ENCODE measurements around the gene LIX1. TPM values are rescaled to one million over a fixed set of nuclear protein-coding genes. Genes with fewer than 3 reads are reported as not detected.
"Not testable (repeated sequence)": the region's sequence is repeated elsewhere in the genome, so short reads cannot be mapped to it uniquely, and the experiment has no call there.

The LIX1 gene
- not detected in 2 replicates for total RNA-seq (2022)
- percentile 5 among the genes with signal in this experiment for Bru-seq, nascent RNA
- BruChase-seq, experiment 1, labeled RNA remaining after a 6-hour chase: not detected
- percentile 2 among the genes with signal in this experiment for BruChase-seq, experiment 2, labeled RNA remaining after a 2-hour chase
- long read RNA-seq: 0 reads

GRCh38 chr5:97142521-97143254 lies at the start of gene LIX1:
Gene LIX1 (minus strand): TSS chr5:97142611. CDS start chr5:97142576, 35 bp downstream.
- Mint-ChIP-seq H3K4me1 (ENCODE audit: insufficient read depth, unreplicated experiment) (no peaks in the 10 kb centered on the region), H3K27ac (ENCODE audit: low read depth, unreplicated experiment) (no peak within 1 kb of the TSS), H3K27me3 (ENCODE audit: insufficient read depth, unreplicated experiment) (peaks cover 37% of the 10 kb centered on the region), H3K36me3 (ENCODE audit: insufficient read depth, unreplicated experiment) (no peaks in the 10 kb centered on the region), H3K9me3 (ENCODE audit: unreplicated experiment) (no peaks in the 10 kb centered on the region), H3K4me3 (ENCODE audit: unreplicated experiment) (no peak within 1 kb of the TSS)
- TF ChIP-seq CTCF (IDR thresholded peaks at IDR 0.05; ENCODE audit: unreplicated experiment): peak; percentile 52
- CTCF ChIA-PET: interaction anchor here (0.5 to 4.3 kb wide), 35 partner anchors 10 to 528 kb away, joined by 3 to 31 read pairs (median 4); no protein-coding TSS in a partner anchor
- POLR2A ChIA-PET: interaction anchor here (0.6 to 0.8 kb wide), 5 partner anchors 8 to 362 kb away, joined by 3 to 4 read pairs (median 3); no protein-coding TSS in a partner anchor
- no TSS peak for BruUV-seq (replicated peaks)
- peak; percentile 55 for DNase-seq (ENCODE audit: unreplicated experiment)
- intact Hi-C loops (cut with micrococcal nuclease): loop anchor here (1.0 kb wide), 2 partner anchors 145 to 273 kb away; no protein-coding TSS in a partner anchor

- no peak for DNase-seq (ENCODE audit: unreplicated experiment)
- no TSS peak for BruUV-seq (replicated peaks)
- Mint-ChIP-seq H3K9me3 (ENCODE audit: unreplicated experiment) (peaks cover 13% of the 10 kb centered on the region), H3K27me3 (ENCODE audit: insufficient read depth, unreplicated experiment) (no peaks in the 10 kb centered on the region), H3K4me1 (ENCODE audit: insufficient read depth, unreplicated experiment) (peaks cover 22% of the 10 kb centered on the region), H3K4me3 (ENCODE audit: unreplicated experiment) (no peak overlapping the region), H3K36me3 (ENCODE audit: insufficient read depth, unreplicated experiment) (no peaks in the 10 kb centered on the region), H3K27ac (ENCODE audit: low read depth, unreplicated experiment) (no peak overlapping the region)
- ChIA-PET CTCF (interaction anchor here (0.6 to 1.3 kb wide), 6 partner anchors 8 to 1578 kb away, joined by 3 to 4 read pairs (median 3); partner anchors contain the start of gene RIOK2), POLR2A (interaction anchor here (0.6 to 3.4 kb wide), 4 partner anchors 9 to 1662 kb away, joined by 3 to 14 read pairs (median 3); partner anchors contain the start of gene RIOK2)
- TF ChIP-seq CTCF (IDR thresholded peaks at IDR 0.05; ENCODE audit: unreplicated experiment): no peak
- intact Hi-C loops (cut with micrococcal nuclease): no loop called here
These were observed 49.5 kb upstream of the LIX1 start for GRCh38 chr5:97191893-97192292.

GRCh38 chr5:97189523-97189922 lies 47.1 kb upstream of the LIX1 start:
- H3K4me3 Mint-ChIP-seq (ENCODE audit: unreplicated experiment); H3K27ac Mint-ChIP-seq (ENCODE audit: low read depth, unreplicated experiment); DNase-seq (ENCODE audit: unreplicated experiment); H3K27me3 Mint-ChIP-seq (ENCODE audit: insufficient read depth, unreplicated experiment); POLR2A ChIA-PET; CTCF ChIA-PET; BruUV-seq (replicated peaks); H3K36me3 Mint-ChIP-seq (ENCODE audit: insufficient read depth, unreplicated experiment): not testable (repeated sequence)
- Mint-ChIP-seq H3K9me3 (ENCODE audit: unreplicated experiment) (peaks cover 13% of the 10 kb centered on the region), H3K4me1 (ENCODE audit: insufficient read depth, unreplicated experiment) (peaks cover 25% of the 10 kb centered on the region)
- intact Hi-C loops (cut with micrococcal nuclease): loop anchor here (10.0 kb wide), 1 partner anchor 1635 kb away; no protein-coding TSS in a partner anchor

- no peak for TF ChIP-seq CTCF (IDR thresholded peaks at IDR 0.05; ENCODE audit: unreplicated experiment)
- BruUV-seq (replicated peaks): no TSS peak
- POLR2A ChIA-PET: interaction anchor here (0.6 to 3.6 kb wide), 7 partner anchors 8 to 1741 kb away, joined by 3 to 21 read pairs (median 4); no protein-coding TSS in a partner anchor
These were observed 41.5 kb upstream of the LIX1 start for GRCh38 chr5:97183930-97184213.

More at GRCh38 chr5:97183930-97184213, 41.5 kb upstream of the LIX1 start:
- H3K27me3 Mint-ChIP-seq (ENCODE audit: insufficient read depth, unreplicated experiment): no peaks in the 10 kb centered on the region
- DNase-seq (ENCODE audit: unreplicated experiment): no peak
- CTCF ChIA-PET: interaction anchor here (0.7 to 1.6 kb wide), 4 partner anchors 8 to 1751 kb away, joined by 3 to 5 read pairs (median 4); no protein-coding TSS in a partner anchor
- intact Hi-C loops (cut with micrococcal nuclease): loop anchor here (1.0 to 10.0 kb wide), 3 partner anchors 1584 to 1641 kb away; partner anchors contain the start of gene RGMB
- peaks cover 35% of the 10 kb centered on the region for H3K4me1 Mint-ChIP-seq (ENCODE audit: insufficient read depth, unreplicated experiment)
- H3K36me3 Mint-ChIP-seq (ENCODE audit: insufficient read depth, unreplicated experiment): peaks cover 26% of the 10 kb centered on the region
- peak overlapping the region; percentile 77 for H3K4me3 Mint-ChIP-seq (ENCODE audit: unreplicated experiment)
- H3K9me3 Mint-ChIP-seq (ENCODE audit: unreplicated experiment): no peaks in the 10 kb centered on the region
- H3K27ac Mint-ChIP-seq (ENCODE audit: low read depth, unreplicated experiment): peak overlapping the region; percentile 100
